BJ (cell line): ENCODE measurements around the gene TECR. TPM values are rescaled to one million over a fixed set of nuclear protein-coding genes. Genes with fewer than 3 reads are reported as not detected.
"Not testable (repeated sequence)": the region's sequence is repeated elsewhere in the genome, so short reads cannot be mapped to it uniquely, and the experiment has no call there.

Source experiments
- CTCF ChIA-PET: fragments of 350-600 bp; formaldehyde crosslinking; extraction: SDS; loops from one replicate; lab custom pipeline; 2021; ENCODE audit warnings: antibody characterized with exemption, inconsistent platforms; lab: Yijun Ruan, JAX
- POLR2A ChIA-PET: fragments of 300-600 bp; sonication (Branson Sonifier 250); formaldehyde crosslinking; extraction: SDS; loops from one replicate; lab custom pipeline; 2021; ENCODE audit warnings: antibody characterized with exemption; lab: Charles Lee
- DNase-seq: peaks from one replicate; pipeline ENCODE4 v3.0.0-alpha.2; 2011; ENCODE audit warnings: low read depth
- H3K27me3 ChIP-seq: 2 replicates; pipeline ENCODE4 v1.6.0; 2011; ENCODE audit warnings: low read length; ENCODE audit not compliant: control insufficient read depth, insufficient read depth
- H3K36me3 ChIP-seq: 2 replicates; pipeline ENCODE4 v1.5.1; 2011; ENCODE audit warnings: low read length; ENCODE audit not compliant: control insufficient read depth, insufficient read depth
- H3K4me3 ChIP-seq: 2 replicates; pipeline ENCODE4 v1.5.1; 2011; ENCODE audit warnings: low read depth, mild to moderate bottlenecking, control low read depth, low read length
- polyA plus RNA-seq: library from polyadenylated mRNA; depleted of rRNA; stranded (reverse); fragments of >200 nt; gene quantifications from 2 replicates; pipeline ENCODE4 v1.2.3, GENCODE V29; 2011; rRNA removed
- small RNA-seq: library from RNA; depleted of rRNA; stranded (forward); fragments of <200 nt; gene quantifications from one replicate; pipeline ENCODE3, GENCODE V24; 2012; ENCODE audit warnings: low replicate concordance, low read depth; ENCODE audit not compliant: insufficient read length
- TF ChIP-seq, protein P1 (sequence below): IDR thresholded peaks from 2 replicates; pipeline ENCODE4 v1.5.1; 2011; ENCODE audit warnings: low read depth, mild to moderate bottlenecking, control low read depth, inconsistent platforms, low read length, moderate library complexity; ENCODE audit not compliant: insufficient read depth

TECR gene
- polyA plus RNA-seq, 1 experiment, result 95.9 TPM

DNA sequence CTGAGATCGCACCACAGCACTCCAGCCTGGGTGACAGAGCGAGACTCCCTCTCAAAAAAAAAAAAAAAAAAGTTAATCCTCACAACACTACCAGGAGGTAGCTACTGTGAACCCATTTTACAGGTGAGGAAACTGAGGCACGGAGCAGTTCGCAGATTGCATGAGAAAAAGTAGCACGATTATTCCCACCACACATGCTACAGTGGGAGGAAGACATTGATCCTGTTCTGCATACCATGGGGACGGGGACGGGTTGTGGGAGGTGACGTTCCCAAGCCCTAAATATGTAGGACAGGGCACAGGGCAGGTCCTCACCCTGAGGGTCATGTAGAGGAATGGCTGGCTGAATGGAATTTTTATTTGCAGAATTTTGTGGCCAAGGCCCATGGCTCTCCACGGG is 77.2 kb downstream of the TECR start:
- POLR2A ChIA-PET, result no interaction called here
- TF ChIP-seq, protein P1, sequence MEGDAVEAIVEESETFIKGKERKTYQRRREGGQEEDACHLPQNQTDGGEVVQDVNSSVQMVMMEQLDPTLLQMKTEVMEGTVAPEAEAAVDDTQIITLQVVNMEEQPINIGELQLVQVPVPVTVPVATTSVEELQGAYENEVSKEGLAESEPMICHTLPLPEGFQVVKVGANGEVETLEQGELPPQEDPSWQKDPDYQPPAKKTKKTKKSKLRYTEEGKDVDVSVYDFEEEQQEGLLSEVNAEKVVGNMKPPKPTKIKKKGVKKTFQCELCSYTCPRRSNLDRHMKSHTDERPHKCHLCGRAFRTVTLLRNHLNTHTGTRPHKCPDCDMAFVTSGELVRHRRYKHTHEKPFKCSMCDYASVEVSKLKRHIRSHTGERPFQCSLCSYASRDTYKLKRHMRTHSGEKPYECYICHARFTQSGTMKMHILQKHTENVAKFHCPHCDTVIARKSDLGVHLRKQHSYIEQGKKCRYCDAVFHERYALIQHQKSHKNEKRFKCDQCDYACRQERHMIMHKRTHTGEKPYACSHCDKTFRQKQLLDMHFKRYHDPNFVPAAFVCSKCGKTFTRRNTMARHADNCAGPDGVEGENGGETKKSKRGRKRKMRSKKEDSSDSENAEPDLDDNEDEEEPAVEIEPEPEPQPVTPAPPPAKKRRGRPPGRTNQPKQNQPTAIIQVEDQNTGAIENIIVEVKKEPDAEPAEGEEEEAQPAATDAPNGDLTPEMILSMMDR, result no peak
- H3K4me3 ChIP-seq, result no peak overlapping the region
- CTCF ChIA-PET, result no interaction called here
- H3K36me3 ChIP-seq, result no peaks in the 10 kb centered on the region
- H3K27me3 ChIP-seq, result no peaks in the 10 kb centered on the region
- no peak for DNase-seq

DNA sequence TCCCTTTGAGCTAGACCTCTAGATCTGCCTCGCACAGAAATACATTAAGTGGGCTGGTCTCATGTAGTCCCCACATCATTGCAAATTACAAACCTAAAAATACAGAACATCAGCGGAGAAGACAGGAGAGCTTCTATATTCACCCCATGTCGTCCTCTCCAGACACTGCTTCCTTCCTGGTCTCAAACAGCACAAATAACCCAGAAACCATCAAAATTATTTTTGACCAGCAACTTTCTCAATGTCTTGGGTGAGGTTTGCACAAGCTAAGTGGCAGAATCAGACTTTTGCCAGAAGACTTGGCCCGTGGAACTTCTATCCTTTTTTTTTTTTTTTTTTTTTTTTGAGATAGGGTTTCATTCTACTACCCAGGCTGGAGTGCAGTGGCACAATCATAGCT is 81.7 kb downstream of the TECR start:
- CTCF ChIA-PET, result no interaction called here
- Histone ChIP-seq H3K36me3 (no peaks in the 10 kb centered on the region), H3K27me3 (no peaks in the 10 kb centered on the region), H3K4me3 (no peak overlapping the region)
- POLR2A ChIA-PET, result no interaction called here
- TF ChIP-seq, protein P1, result no peak
- DNase-seq, result no peak

GRCh38 chr19:14612242-14612641 is 82.8 kb downstream of the TECR start:
- DNase-seq, POLR2A ChIA-PET, H3K4me3 ChIP-seq, H3K27me3 ChIP-seq, H3K36me3 ChIP-seq: not testable (repeated sequence)
- CTCF ChIA-PET, result interaction anchor here (1.3 kb wide), 1 partner anchor 38 kb away, joined by 3 read pairs; no protein-coding TSS in a partner anchor

GRCh38 chr19:14612657-14613056 is 83.3 kb downstream of the TECR start:
- POLR2A ChIA-PET, result no interaction called here
- no peaks in the 10 kb centered on the region for H3K27me3 ChIP-seq
- no peak overlapping the region for H3K4me3 ChIP-seq
- DNase-seq, result no peak
- H3K36me3 ChIP-seq, result no peaks in the 10 kb centered on the region
- TF ChIP-seq, protein P1, result no peak
- CTCF ChIA-PET, result interaction anchor here (1.3 kb wide), 1 partner anchor 39 kb away, joined by 3 read pairs; no protein-coding TSS in a partner anchor

DNA sequence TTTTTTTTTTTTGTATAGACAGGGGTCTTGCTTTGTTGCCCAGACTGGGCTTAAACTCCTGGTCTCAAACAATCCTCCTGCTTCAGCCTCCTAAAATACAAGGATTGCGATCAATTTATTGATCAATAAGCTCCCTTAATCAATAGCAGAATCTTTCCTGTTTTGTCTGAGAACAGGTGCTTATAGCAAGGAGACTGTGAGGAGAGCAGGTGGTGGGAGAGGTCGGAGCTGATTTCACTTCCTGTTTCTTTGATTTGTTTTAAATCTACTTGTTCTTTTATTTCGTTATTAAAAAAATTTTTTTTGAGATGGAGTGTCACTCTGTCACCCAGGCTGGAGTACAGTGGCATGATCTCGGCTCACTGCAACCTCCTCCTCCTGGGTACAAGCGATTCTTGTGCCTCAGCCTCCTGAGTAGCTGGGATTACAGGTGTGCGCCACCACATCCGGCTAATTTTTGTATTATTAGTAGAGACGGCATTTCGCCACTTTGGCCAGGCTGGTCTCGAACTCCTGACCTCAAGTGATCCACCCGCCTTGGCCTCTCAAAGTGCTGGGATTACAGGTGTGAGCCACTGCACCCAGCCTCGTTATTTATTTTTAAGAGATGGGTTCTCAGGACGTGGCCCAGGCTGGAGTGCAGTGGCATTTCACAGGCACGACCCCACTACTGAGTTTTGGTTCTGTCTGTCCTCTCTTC is 84.2 kb downstream of the TECR start:
- H3K36me3 ChIP-seq, POLR2A ChIA-PET, DNase-seq, H3K4me3 ChIP-seq, CTCF ChIA-PET, H3K27me3 ChIP-seq: not testable (repeated sequence)

DNA sequence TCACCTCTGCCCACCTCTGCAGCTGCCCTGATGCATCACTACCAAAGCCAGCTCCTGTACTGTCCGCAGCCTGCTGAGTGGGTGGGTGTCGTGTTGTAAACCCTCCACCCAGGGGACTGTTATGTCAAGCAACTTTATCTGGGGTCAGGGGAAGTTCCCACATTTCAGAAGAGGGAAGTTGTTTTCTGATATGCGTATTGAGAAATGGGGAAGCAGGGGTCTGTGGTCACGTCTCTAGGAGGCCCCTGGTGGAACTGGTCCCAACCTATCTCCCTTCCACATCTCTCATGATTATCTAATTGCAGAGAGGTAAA is 84.7 kb downstream of the TECR start:
- no peak for DNase-seq
- CTCF ChIA-PET, result no interaction called here
- TF ChIP-seq, protein P1, result no peak
- Histone ChIP-seq H3K27me3 (no peaks in the 10 kb centered on the region), H3K36me3 (no peaks in the 10 kb centered on the region), H3K4me3 (no peak overlapping the region)
- POLR2A ChIA-PET, result no interaction called here

Small RNA genes lying within 50 kb of the gene (small RNA-seq; reads per million reads assigned to genes)
- gene RN7SL842P (not detected), gene SNRPGP15 (not detected)

Other genes with a start within 250 kb of the TECR start
- gene ADGRE5, start 148.2 kb upstream of the TECR start, polyA plus RNA-seq, result 27.1 and 64.4 TPM in 2 replicates
- 37.9 and 64.0 TPM in 2 replicates for gene DDX39A, start 110.3 kb upstream of the TECR start, polyA plus RNA-seq
- gene PKN1, start 96.3 kb upstream of the TECR start, polyA plus RNA-seq, result 73.5 and 117 TPM in 2 replicates
- gene PTGER1, start 54.2 kb upstream of the TECR start, polyA plus RNA-seq, result 0.63 and 1.0 TPM in 2 replicates
- 92.3 and 119 TPM in 2 replicates for gene GIPC1, start 33.5 kb upstream of the TECR start, polyA plus RNA-seq
- 114 and 133 TPM in 2 replicates for gene DNAJB1, start 11.2 kb upstream of the TECR start, polyA plus RNA-seq
- 135 and 147 TPM in 2 replicates for gene NDUFB7, start 42.5 kb downstream of the TECR start, polyA plus RNA-seq
- gene CLEC17A, start 53.5 kb downstream of the TECR start, polyA plus RNA-seq, result not detected in 2 replicates
- not detected in 2 replicates for gene ADGRE3, start 145.2 kb downstream of the TECR start, polyA plus RNA-seq
- 12.2 and 16.4 TPM in 2 replicates for gene ZNF333, start 160.5 kb downstream of the TECR start, polyA plus RNA-seq
- gene ADGRE2, start 249.0 kb downstream of the TECR start, polyA plus RNA-seq, result 0.15 and 0.72 TPM in 2 replicates